ENCODE data around the gene CHAF1B. TPM values are rescaled to one million over a fixed set of nuclear protein-coding genes. Genes with fewer than 3 reads are reported as not detected.
"Not testable (repeated sequence)": the region's sequence is repeated elsewhere in the genome, so short reads cannot be mapped to it uniquely, and the experiment has no call there.

CHAF1B gene
- total and polyA plus RNA-seq, 3 donors from 2014 or later = 5.2 to 6.5 (median 6.2) TPM

DNA sequence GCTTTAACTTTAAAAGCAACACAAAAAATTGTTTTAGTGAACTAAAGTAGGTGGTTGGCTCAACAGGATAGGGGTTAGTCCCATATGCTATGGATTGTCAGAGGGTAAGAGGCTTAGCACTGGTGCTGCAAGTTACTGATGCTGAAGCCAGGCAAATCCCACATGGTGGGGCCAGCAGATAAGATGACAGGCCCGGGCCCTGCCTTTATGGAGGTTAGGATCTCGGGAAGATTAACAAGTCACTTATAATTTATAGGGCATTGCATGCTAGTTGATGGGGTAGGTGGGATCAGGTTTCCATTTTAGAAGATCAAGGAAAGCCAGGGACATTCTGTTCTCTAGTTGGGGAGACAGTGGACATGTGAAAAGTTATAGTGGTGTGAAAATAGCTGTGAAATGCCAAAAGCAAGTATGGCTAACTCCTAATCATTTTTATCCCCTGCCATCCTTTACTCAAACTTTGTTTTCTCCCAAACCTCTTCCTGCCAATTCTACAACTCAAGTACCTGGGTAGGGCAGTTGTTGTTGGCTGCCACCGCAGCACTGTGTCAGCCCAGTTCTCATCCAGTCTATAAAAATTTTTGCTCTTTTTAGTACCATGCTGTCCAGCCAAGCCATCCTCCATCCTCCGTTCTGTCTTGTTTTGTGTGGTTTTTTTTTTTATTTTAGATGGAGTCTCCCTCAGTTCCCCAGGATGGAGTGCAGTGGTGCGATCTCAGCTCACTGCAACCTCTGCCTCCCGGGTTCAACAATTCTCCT, 10.3 kb downstream of the CHAF1B start:
- H3K9me3 ChIP-seq = no peaks in the 10 kb centered on the region
- no peak overlapping the region for H3K27ac ChIP-seq
- no peaks in the 10 kb centered on the region for H3K36me3 ChIP-seq (ENCODE audit: low read depth, missing control alignments)
- H3K4me1 ChIP-seq = no peaks in the 10 kb centered on the region
- no peak overlapping the region for H3K4me3 ChIP-seq
- TF ChIP-seq, protein P1, sequence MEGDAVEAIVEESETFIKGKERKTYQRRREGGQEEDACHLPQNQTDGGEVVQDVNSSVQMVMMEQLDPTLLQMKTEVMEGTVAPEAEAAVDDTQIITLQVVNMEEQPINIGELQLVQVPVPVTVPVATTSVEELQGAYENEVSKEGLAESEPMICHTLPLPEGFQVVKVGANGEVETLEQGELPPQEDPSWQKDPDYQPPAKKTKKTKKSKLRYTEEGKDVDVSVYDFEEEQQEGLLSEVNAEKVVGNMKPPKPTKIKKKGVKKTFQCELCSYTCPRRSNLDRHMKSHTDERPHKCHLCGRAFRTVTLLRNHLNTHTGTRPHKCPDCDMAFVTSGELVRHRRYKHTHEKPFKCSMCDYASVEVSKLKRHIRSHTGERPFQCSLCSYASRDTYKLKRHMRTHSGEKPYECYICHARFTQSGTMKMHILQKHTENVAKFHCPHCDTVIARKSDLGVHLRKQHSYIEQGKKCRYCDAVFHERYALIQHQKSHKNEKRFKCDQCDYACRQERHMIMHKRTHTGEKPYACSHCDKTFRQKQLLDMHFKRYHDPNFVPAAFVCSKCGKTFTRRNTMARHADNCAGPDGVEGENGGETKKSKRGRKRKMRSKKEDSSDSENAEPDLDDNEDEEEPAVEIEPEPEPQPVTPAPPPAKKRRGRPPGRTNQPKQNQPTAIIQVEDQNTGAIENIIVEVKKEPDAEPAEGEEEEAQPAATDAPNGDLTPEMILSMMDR (IDR thresholded peaks at IDR 0.05) = no peak
- no peak for TF ChIP-seq POLR2A (IDR thresholded peaks at IDR 0.05)
- no peak for DNase-seq
- 80 to 94% methylated on average over 6 of the region's 6 CpGs for WGBS, 2 donors
- H3K27me3 ChIP-seq = no peaks in the 10 kb centered on the region
- intact Hi-C loops (cut with DNase I; ENCODE audit: low total_unique reads) = no loop called here

DNA sequence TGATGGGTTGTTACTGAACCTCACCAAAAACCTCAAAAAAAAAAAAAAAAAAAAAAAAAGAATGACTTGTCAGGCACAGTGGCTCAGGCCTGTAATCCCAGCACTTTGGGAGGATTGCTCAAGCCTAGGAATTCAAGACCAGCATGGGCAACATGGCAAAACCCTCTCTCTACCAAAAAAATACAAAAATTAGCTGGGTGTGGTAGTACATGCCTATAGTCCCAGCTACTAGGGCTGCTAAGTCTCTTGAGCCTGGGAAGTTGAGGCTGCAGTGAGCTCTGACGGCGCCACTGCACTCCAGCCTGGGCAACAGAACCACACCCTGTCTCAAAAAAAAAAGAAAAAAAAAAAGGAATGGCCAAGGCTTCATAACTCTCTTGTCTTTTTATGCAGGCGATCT, 11.1 kb downstream of the CHAF1B start:
- Histone ChIP-seq H3K4me3 (no peak overlapping the region), H3K27me3 (no peaks in the 10 kb centered on the region), H3K4me1 (no peaks in the 10 kb centered on the region), H3K36me3 (ENCODE audit: low read depth, missing control alignments) (no peaks in the 10 kb centered on the region), H3K27ac (no peak overlapping the region), H3K9me3 (no peaks in the 10 kb centered on the region)
- DNase-seq = no peak
- TF ChIP-seq POLR2A (IDR thresholded peaks at IDR 0.05) = no peak
- TF ChIP-seq, protein P1 (IDR thresholded peaks at IDR 0.05) = no peak
- WGBS, 2 donors = 87 to 90% methylated on average over 3 of the region's 3 CpGs
- intact Hi-C loops (cut with DNase I; ENCODE audit: low total_unique reads) = no loop called here

DNA sequence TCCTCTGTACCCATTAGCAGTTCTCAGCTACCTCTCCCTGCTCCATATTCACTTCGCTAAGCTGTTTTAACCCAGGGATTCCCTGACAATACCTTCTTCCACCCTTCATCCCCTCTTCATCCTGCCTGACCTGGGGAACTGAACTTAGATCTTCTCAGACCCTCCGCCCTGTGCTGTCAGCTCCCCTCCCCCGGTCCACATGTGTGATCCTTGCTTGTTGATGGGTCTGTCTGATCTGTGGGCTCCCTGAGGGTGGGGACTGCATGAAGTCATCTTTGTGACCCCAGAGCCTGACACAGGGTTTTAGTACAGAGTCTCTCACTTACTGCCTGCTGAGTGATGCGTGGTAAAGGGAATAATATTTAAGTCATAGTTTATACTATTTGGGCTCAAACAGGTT, 11.8 kb downstream of the CHAF1B start:
- 92 to 94% methylated on average over 4 of the region's 4 CpGs for WGBS, 2 donors
- Histone ChIP-seq H3K27ac (no peak overlapping the region), H3K9me3 (no peaks in the 10 kb centered on the region), H3K36me3 (ENCODE audit: low read depth, missing control alignments) (no peaks in the 10 kb centered on the region), H3K27me3 (no peaks in the 10 kb centered on the region), H3K4me3 (no peak overlapping the region), H3K4me1 (no peaks in the 10 kb centered on the region)
- intact Hi-C loops (cut with DNase I; ENCODE audit: low total_unique reads) = no loop called here
- DNase-seq = no peak
- no peak for TF ChIP-seq POLR2A (IDR thresholded peaks at IDR 0.05)
- TF ChIP-seq, protein P1 (IDR thresholded peaks at IDR 0.05) = no peak

DNA sequence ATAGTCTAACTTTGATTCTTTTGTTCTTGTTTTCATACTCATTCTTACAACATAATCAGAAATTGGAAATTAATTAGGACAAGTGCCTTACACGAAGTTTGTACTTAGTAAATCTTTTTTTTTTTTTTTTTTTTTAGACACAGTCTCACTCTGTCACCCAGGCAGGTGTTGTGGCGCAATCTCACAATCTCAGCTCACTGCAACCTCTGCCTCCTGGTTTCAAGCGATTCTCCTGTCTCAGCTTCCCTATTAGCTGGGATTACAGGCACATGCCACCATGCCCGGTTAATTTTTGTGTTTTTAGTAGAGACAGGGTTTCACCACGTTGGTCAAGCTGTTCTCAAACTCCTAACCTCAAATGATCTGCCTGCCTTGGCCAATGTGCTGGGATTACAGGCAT, 12.4 kb downstream of the CHAF1B start:
- intact Hi-C loops (cut with DNase I; ENCODE audit: low total_unique reads) = no loop called here
- Histone ChIP-seq H3K27me3 (no peaks in the 10 kb centered on the region), H3K36me3 (ENCODE audit: low read depth, missing control alignments) (no peaks in the 10 kb centered on the region), H3K4me3 (no peak overlapping the region), H3K9me3 (no peaks in the 10 kb centered on the region), H3K4me1 (no peaks in the 10 kb centered on the region), H3K27ac (no peak overlapping the region)
- WGBS, 2 donors = 90% methylated on average over 5 of the region's 5 CpGs
- no peak for DNase-seq
- TF ChIP-seq, protein P1 (IDR thresholded peaks at IDR 0.05) = no peak
- no peak for TF ChIP-seq POLR2A (IDR thresholded peaks at IDR 0.05)

DNA sequence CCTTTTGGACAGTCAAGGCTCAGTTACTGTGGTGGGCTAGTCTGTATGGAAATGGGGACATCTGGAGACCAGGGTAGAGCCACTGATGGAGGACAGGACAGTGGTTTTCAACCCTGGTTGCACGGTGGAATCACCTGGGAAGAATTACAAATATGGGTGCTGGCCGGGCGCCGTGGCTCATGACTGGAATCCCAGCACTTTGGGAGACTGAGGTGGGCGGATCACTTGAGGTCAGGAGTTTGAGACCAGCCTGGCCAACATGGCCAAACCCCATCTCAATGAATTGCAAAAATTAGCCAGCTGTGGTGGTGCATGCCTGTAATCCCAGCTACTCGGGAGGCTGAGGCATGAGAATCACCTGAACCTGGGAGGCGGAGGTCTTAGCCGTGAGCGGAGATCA, 14.5 kb downstream of the CHAF1B start:
- H3K27me3 ChIP-seq; H3K4me3 ChIP-seq; H3K4me1 ChIP-seq; H3K9me3 ChIP-seq; H3K36me3 ChIP-seq (ENCODE audit: low read depth, missing control alignments); DNase-seq; H3K27ac ChIP-seq; intact Hi-C loops (cut with DNase I; ENCODE audit: low total_unique reads): not testable (repeated sequence)
- 93 to 97% methylated on average over 9 of the region's 9 CpGs for WGBS, 2 donors

Measured in testis (tissue), 3 donors.